DOHH2 (cell line): ENCODE data around the gene GTF3C1.

Experiments
- EZH2phosphoT487 ChIP-seq: fragments of 200-600 bp; sonication (generic); IDR thresholded peaks from 2 replicates; pipeline ENCODE4 v1.6.1; 2017; ENCODE audit warnings: borderline replicate concordance, mild to moderate bottlenecking, antibody characterized with exemption, low read length, moderate library complexity, mixed read lengths
- TF ChIP-seq, protein P1 (sequence below): fragments of 200-600 bp; sonication (generic); IDR thresholded peaks from one replicate; pipeline ENCODE4 v1.5.1; 2014; ENCODE audit warnings: antibody characterized with exemption, mild to moderate bottlenecking, low read depth, low read length; ENCODE audit not compliant: poor library complexity, severe bottlenecking

- TF ChIP-seq, protein P1, sequence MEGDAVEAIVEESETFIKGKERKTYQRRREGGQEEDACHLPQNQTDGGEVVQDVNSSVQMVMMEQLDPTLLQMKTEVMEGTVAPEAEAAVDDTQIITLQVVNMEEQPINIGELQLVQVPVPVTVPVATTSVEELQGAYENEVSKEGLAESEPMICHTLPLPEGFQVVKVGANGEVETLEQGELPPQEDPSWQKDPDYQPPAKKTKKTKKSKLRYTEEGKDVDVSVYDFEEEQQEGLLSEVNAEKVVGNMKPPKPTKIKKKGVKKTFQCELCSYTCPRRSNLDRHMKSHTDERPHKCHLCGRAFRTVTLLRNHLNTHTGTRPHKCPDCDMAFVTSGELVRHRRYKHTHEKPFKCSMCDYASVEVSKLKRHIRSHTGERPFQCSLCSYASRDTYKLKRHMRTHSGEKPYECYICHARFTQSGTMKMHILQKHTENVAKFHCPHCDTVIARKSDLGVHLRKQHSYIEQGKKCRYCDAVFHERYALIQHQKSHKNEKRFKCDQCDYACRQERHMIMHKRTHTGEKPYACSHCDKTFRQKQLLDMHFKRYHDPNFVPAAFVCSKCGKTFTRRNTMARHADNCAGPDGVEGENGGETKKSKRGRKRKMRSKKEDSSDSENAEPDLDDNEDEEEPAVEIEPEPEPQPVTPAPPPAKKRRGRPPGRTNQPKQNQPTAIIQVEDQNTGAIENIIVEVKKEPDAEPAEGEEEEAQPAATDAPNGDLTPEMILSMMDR: no peak
- TF ChIP-seq EZH2phosphoT487: no peak
Observed at GRCh38 chr16:27579087-27579980, 29.6 kb upstream of the GTF3C1 start.
